Panc1 (cell line): ENCODE data around the gene GTF2F1. TPM values are rescaled to one million over a fixed set of nuclear protein-coding genes. Genes with fewer than 3 reads are reported as not detected.

Experiments
- ATAC-seq: fragments of 200-7000 bp; cut with Tn5 transposase; 2 replicates; pipeline ENCODE4 v1.9.1; 2020; ENCODE audit warnings: mild to moderate bottlenecking, moderate library complexity
- BruUV-seq: library from RNA; stranded (reverse); fragments of 400-500 nt; replicated peaks from 2 replicates; lab custom pipeline; 2021; lab: Mats Ljungman, UMichigan
- CTCF ChIA-PET: fragments of 300-600 bp; sonication (Branson Sonifier 250); formaldehyde crosslinking; loops from one replicate; lab custom pipeline; 2022; ENCODE audit warnings: antibody characterized with exemption; lab: Charles Lee
- POLR2A ChIA-PET: fragments of 300-600 bp; sonication (Branson Sonifier 250); formaldehyde crosslinking; loops from one replicate; lab custom pipeline; 2022; ENCODE audit warnings: antibody characterized with exemption; lab: Charles Lee
- DNase-seq: peaks from one replicate; pipeline ENCODE4 v3.0.0-alpha.2; 2010; ENCODE audit warnings: low read depth, low spot score
- H3K27ac ChIP-seq: 2 replicates; pipeline ENCODE4 v1.5.1; 2011; ENCODE audit warnings: mild to moderate bottlenecking, low read length, inconsistent platforms
- H3K27me3 ChIP-seq: fragments of 200-500 bp; sonication (Bioruptor generic); 2 replicates; pipeline ENCODE4 v1.6.0; 2014; ENCODE audit warnings: low read length, inconsistent platforms; ENCODE audit not compliant: control insufficient read depth, insufficient read depth
- H3K36me3 ChIP-seq: fragments of 200-500 bp; sonication (Bioruptor generic); 2 replicates; pipeline ENCODE4 v1.5.1; 2014; ENCODE audit warnings: inconsistent platforms, mild to moderate bottlenecking, low read length, moderate library complexity; ENCODE audit not compliant: control insufficient read depth, insufficient read depth
- H3K4me1 ChIP-seq: 2 replicates; pipeline ENCODE4 v1.5.1; 2011; ENCODE audit warnings: inconsistent platforms, mild to moderate bottlenecking, low read length, moderate library complexity; ENCODE audit not compliant: control insufficient read depth, insufficient read depth
- H3K4me3 ChIP-seq, 2 experiments: 2 replicates each; pipeline ENCODE4 v1.5.1; 2011 to 2012; ENCODE audit warnings: low read depth in 2 of 2, low read length in 2 of 2, mild to moderate bottlenecking in 2 of 2, inconsistent platforms in 1 of 2, moderate library complexity in 1 of 2
- H3K9me3 ChIP-seq: fragments of 200-500 bp; sonication (Bioruptor generic); 2 replicates; pipeline ENCODE4 v1.5.1; 2014; ENCODE audit warnings: low read depth, mild to moderate bottlenecking, inconsistent platforms, low read length, moderate library complexity; ENCODE audit not compliant: control insufficient read depth, insufficient read depth
- CTCF ChIP-seq: fragments of 450-650 bp; IDR thresholded peaks from 2 replicates; pipeline ENCODE4 v1.5.1; 2017; ENCODE audit warnings: mild to moderate bottlenecking
- POLR2AphosphoS5 ChIP-seq: IDR thresholded peaks from 2 replicates; pipeline ENCODE4 v1.6.1; 2012; ENCODE audit warnings: mild to moderate bottlenecking, low read depth, low read length, moderate library complexity
- SIN3A ChIP-seq: IDR thresholded peaks from 2 replicates; pipeline ENCODE4 v1.6.1; 2012; ENCODE audit warnings: low read depth, mild to moderate bottlenecking, low read length, moderate library complexity, borderline replicate concordance; ENCODE audit not compliant: insufficient read depth
- TCF7L2 ChIP-seq: IDR thresholded peaks from 2 replicates; pipeline ENCODE4 v1.6.1; 2011; ENCODE audit warnings: mild to moderate bottlenecking, low read depth, low read length, inconsistent platforms
- in situ Hi-C: cut with HindIII; loops from 2 replicates; pipeline ENCODE4 v1.10.0; 2016; ENCODE audit warnings: low sequenced_read_pairs, low pct_unique_long_range_greater_than_20kb
- intact Hi-C: fragments of 100-400 bp; cut with micrococcal nuclease; formaldehyde crosslinking; loops from one replicate; pipeline ENCODE4 v1.10.0; 2022; ENCODE audit not compliant: unreplicated experiment
- total RNA-seq: library from RNA; stranded (reverse); gene quantifications from one replicate; pipeline ENCODE4 v1.2.1, GENCODE V29; 2021; ENCODE audit not compliant: unreplicated experiment
- TF ChIP-seq, protein P1 (sequence below), 2 experiments: IDR thresholded peaks; 2 replicates each; pipeline ENCODE4 v1.6.1; 2011 to 2012; ENCODE audit warnings: low read depth in 2 of 2, control low read depth in 1 of 2, low read length in 1 of 2, mild to moderate bottlenecking in 1 of 2, moderate library complexity in 1 of 2; ENCODE audit not compliant: insufficient read depth in 1 of 2

The GTF2F1 gene
- total RNA-seq, 1 experiment from 2014 or later: 61.1 TPM

DNA sequence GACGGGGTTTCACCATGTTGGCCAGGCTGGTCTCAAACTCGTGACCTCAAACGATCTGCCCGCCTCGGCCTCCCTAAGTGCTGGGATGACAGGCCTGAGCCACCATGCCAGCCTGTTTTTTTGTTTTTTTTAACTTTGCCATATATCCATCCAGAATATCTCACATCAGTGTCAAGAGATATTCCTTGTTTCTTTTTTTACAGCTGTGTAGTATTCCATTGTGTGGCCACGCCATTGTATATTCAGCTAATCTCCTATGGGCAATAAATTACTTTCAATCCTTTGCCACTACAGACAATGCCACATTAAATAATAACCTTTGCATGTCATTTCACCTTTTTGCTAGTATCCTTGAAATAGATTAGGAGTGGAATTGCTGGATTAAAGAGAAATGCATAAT lies 16.4 kb upstream of the GTF2F1 start:
- BruUV-seq: no TSS peak
- in situ Hi-C loops: no loop called here
- H3K27me3 ChIP-seq: no peaks in the 10 kb centered on the region
- H3K27ac ChIP-seq: no peak overlapping the region
- intact Hi-C loops: no loop called here
- no peaks in the 10 kb centered on the region for H3K4me1 ChIP-seq
- no peak for DNase-seq
- no peaks in the 10 kb centered on the region for H3K9me3 ChIP-seq
- H3K4me3 ChIP-seq: no peak overlapping the region
- TF ChIP-seq TCF7L2 (no peak), SIN3A (no peak), CTCF (no peak), POLR2AphosphoS5 (no peak)
- TF ChIP-seq, protein P1, sequence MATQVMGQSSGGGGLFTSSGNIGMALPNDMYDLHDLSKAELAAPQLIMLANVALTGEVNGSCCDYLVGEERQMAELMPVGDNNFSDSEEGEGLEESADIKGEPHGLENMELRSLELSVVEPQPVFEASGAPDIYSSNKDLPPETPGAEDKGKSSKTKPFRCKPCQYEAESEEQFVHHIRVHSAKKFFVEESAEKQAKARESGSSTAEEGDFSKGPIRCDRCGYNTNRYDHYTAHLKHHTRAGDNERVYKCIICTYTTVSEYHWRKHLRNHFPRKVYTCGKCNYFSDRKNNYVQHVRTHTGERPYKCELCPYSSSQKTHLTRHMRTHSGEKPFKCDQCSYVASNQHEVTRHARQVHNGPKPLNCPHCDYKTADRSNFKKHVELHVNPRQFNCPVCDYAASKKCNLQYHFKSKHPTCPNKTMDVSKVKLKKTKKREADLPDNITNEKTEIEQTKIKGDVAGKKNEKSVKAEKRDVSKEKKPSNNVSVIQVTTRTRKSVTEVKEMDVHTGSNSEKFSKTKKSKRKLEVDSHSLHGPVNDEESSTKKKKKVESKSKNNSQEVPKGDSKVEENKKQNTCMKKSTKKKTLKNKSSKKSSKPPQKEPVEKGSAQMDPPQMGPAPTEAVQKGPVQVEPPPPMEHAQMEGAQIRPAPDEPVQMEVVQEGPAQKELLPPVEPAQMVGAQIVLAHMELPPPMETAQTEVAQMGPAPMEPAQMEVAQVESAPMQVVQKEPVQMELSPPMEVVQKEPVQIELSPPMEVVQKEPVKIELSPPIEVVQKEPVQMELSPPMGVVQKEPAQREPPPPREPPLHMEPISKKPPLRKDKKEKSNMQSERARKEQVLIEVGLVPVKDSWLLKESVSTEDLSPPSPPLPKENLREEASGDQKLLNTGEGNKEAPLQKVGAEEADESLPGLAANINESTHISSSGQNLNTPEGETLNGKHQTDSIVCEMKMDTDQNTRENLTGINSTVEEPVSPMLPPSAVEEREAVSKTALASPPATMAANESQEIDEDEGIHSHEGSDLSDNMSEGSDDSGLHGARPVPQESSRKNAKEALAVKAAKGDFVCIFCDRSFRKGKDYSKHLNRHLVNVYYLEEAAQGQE (IDR thresholded peaks at IDR 0.05; ENCODE audit: insufficient read depth in 1 of 2, low read depth in 2 of 2, low read length in 1 of 2): no peak
- CTCF ChIA-PET: no interaction called here
- no peak for ATAC-seq
- POLR2A ChIA-PET: interaction anchor here (0.6 kb wide), 1 partner anchor 91 kb away, joined by 4 read pairs; no protein-coding TSS in a partner anchor
- no peaks in the 10 kb centered on the region for H3K36me3 ChIP-seq

- DNase-seq: no peak
- H3K27me3 ChIP-seq: no peaks in the 10 kb centered on the region
- no TSS peak for BruUV-seq
- H3K4me1 ChIP-seq: no peaks in the 10 kb centered on the region
- in situ Hi-C loops (no loop called here), intact Hi-C loops (no loop called here)
- ATAC-seq: no peak
- H3K9me3 ChIP-seq: no peaks in the 10 kb centered on the region
- H3K4me3 ChIP-seq: no peak overlapping the region
- no peaks in the 10 kb centered on the region for H3K36me3 ChIP-seq
- TF ChIP-seq CTCF (no peak), TCF7L2 (no peak), SIN3A (no peak), POLR2AphosphoS5 (no peak)
- TF ChIP-seq, protein P1 (IDR thresholded peaks at IDR 0.05; ENCODE audit: insufficient read depth in 1 of 2, low read depth in 2 of 2, low read length in 1 of 2): no peak
- H3K27ac ChIP-seq: no peak overlapping the region
- POLR2A ChIA-PET: interaction anchor here (0.6 kb wide), 1 partner anchor 25 kb away, joined by 5 read pairs; no protein-coding TSS in a partner anchor
- CTCF ChIA-PET: no interaction called here
Measured at GRCh38 chr19:6406401-6406800, 13.4 kb upstream of the GTF2F1 start.
